ENCODE data around the gene SDK2. TPM values are rescaled to one million over a fixed set of nuclear protein-coding genes. Genes with fewer than 3 reads are reported as not detected.

SDK2 gene
- total and polyA plus RNA-seq, 9 of the 15 experiments (the other 6 are each of a cell fraction or from before 2014, with no cell fraction given), result 0.04 TPM; not detected in 8

DNA sequence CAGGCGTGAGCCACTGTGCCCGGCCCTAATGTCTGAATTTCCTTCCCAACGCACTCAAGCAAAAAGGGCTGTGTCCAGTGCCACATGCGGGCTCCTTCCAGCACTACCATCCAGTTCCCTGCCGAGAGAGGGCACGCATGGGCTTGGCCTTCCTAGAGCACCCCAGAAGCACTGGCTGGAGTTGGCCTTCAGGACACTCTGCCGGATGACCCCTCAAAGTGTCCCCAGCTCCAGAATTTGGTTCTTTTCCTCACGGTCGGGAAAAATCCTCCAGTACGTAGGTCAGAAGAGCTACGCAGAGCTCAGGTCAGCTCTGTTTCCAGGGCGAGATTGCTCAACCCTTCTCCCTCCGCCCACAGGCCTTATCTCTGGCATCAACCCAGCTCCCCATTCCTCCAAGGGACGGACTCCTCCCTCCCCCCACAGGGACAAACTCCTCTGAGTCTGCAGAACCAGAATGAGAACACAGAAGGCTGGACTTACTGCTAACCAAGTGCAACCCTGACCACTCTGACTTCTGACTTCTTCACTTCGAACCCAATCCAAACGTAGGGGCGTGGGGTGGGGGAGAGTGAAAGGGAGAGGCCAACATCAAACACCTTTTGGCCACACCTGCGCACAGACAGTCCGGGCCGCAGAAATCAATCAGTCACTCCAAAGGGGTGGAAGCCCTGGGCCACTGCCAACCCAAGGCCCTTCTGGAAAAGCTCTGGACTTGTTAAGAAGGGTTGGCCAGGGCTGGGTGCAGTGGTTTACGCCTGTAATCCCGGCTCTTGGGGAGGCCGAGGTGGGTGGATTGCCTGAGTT is 336.0 kb downstream of the SDK2 start (continued):
- TF ChIP-seq, protein P1, sequence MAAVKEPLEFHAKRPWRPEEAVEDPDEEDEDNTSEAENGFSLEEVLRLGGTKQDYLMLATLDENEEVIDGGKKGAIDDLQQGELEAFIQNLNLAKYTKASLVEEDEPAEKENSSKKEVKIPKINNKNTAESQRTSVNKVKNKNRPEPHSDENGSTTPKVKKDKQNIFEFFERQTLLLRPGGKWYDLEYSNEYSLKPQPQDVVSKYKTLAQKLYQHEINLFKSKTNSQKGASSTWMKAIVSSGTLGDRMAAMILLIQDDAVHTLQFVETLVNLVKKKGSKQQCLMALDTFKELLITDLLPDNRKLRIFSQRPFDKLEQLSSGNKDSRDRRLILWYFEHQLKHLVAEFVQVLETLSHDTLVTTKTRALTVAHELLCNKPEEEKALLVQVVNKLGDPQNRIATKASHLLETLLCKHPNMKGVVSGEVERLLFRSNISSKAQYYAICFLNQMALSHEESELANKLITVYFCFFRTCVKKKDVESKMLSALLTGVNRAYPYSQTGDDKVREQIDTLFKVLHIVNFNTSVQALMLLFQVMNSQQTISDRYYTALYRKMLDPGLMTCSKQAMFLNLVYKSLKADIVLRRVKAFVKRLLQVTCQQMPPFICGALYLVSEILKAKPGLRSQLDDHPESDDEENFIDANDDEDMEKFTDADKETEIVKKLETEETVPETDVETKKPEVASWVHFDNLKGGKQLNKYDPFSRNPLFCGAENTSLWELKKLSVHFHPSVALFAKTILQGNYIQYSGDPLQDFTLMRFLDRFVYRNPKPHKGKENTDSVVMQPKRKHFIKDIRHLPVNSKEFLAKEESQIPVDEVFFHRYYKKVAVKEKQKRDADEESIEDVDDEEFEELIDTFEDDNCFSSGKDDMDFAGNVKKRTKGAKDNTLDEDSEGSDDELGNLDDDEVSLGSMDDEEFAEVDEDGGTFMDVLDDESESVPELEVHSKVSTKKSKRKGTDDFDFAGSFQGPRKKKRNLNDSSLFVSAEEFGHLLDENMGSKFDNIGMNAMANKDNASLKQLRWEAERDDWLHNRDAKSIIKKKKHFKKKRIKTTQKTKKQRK (IDR thresholded peaks at IDR 0.05; ENCODE audit: borderline replicate concordance, low read depth, low read length), result no peak
- TF ChIP-seq SP1 (CRISPR knock-in tag; IDR thresholded peaks at IDR 0.05) (peak; percentile 74; the same call in 1 of the 2 replicates), KLF1 (tag; IDR thresholded peaks at IDR 0.05) (0 out of 2 replicates have a peak, but pooled peaks have one; percentile 26), THRAP3 (IDR thresholded peaks at IDR 0.05; ENCODE audit: borderline replicate concordance) (no peak), DPF2 (IDR thresholded peaks at IDR 0.05) (peak; percentile 93), HDAC3 (IDR thresholded peaks at IDR 0.05; ENCODE audit: borderline replicate concordance, partially characterized antibody) (no peak), RAD21 (CRISPR knock-in tag; conservative IDR thresholded peaks at IDR 0.05 in 1 of 2, IDR thresholded peaks at IDR 0.05 in 1 of 2) (peak in 1 of 2 experiments; percentile 26; a peak in 2 of 4 replicates), POLR2A (conservative IDR thresholded peaks at IDR 0.05) (peak; percentile 55; the same call in 1 of the 2 replicates), CTBP1 (IDR thresholded peaks at IDR 0.05; ENCODE audit: borderline replicate concordance) (peak; percentile 87; the same call in 1 of the 2 replicates), CCNT2 (IDR thresholded peaks at IDR 0.05; ENCODE audit: borderline replicate concordance, extremely low read depth, insufficient read length, low read depth, low read length) (peak; percentile 43), CBFA2T3 (IDR thresholded peaks at IDR 0.05) (peak; percentile 68), OTX1 (CRISPR knock-in tag; IDR thresholded peaks at IDR 0.05) (no peak)
- TF ChIP-seq, protein P2, sequence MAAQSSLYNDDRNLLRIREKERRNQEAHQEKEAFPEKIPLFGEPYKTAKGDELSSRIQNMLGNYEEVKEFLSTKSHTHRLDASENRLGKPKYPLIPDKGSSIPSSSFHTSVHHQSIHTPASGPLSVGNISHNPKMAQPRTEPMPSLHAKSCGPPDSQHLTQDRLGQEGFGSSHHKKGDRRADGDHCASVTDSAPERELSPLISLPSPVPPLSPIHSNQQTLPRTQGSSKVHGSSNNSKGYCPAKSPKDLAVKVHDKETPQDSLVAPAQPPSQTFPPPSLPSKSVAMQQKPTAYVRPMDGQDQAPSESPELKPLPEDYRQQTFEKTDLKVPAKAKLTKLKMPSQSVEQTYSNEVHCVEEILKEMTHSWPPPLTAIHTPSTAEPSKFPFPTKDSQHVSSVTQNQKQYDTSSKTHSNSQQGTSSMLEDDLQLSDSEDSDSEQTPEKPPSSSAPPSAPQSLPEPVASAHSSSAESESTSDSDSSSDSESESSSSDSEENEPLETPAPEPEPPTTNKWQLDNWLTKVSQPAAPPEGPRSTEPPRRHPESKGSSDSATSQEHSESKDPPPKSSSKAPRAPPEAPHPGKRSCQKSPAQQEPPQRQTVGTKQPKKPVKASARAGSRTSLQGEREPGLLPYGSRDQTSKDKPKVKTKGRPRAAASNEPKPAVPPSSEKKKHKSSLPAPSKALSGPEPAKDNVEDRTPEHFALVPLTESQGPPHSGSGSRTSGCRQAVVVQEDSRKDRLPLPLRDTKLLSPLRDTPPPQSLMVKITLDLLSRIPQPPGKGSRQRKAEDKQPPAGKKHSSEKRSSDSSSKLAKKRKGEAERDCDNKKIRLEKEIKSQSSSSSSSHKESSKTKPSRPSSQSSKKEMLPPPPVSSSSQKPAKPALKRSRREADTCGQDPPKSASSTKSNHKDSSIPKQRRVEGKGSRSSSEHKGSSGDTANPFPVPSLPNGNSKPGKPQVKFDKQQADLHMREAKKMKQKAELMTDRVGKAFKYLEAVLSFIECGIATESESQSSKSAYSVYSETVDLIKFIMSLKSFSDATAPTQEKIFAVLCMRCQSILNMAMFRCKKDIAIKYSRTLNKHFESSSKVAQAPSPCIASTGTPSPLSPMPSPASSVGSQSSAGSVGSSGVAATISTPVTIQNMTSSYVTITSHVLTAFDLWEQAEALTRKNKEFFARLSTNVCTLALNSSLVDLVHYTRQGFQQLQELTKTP (IDR thresholded peaks at IDR 0.05; ENCODE audit: low read depth in 1 of 2, partially characterized antibody in 2 of 2), result peak in 1 of 2 experiments; percentile 66
- TF ChIP-seq, protein P3, sequence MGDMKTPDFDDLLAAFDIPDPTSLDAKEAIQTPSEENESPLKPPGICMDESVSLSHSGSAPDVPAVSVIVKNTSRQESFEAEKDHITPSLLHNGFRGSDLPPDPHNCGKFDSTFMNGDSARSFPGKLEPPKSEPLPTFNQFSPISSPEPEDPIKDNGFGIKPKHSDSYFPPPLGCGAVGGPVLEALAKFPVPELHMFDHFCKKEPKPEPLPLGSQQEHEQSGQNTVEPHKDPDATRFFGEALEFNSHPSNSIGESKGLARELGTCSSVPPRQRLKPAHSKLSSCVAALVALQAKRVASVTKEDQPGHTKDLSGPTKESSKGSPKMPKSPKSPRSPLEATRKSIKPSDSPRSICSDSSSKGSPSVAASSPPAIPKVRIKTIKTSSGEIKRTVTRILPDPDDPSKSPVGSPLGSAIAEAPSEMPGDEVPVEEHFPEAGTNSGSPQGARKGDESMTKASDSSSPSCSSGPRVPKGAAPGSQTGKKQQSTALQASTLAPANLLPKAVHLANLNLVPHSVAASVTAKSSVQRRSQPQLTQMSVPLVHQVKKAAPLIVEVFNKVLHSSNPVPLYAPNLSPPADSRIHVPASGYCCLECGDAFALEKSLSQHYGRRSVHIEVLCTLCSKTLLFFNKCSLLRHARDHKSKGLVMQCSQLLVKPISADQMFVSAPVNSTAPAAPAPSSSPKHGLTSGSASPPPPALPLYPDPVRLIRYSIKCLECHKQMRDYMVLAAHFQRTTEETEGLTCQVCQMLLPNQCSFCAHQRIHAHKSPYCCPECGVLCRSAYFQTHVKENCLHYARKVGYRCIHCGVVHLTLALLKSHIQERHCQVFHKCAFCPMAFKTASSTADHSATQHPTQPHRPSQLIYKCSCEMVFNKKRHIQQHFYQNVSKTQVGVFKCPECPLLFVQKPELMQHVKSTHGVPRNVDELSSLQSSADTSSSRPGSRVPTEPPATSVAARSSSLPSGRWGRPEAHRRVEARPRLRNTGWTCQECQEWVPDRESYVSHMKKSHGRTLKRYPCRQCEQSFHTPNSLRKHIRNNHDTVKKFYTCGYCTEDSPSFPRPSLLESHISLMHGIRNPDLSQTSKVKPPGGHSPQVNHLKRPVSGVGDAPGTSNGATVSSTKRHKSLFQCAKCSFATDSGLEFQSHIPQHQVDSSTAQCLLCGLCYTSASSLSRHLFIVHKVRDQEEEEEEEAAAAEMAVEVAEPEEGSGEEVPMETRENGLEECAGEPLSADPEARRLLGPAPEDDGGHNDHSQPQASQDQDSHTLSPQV (IDR thresholded peaks at IDR 0.05), result 0 out of 2 replicates have a peak, but pooled peaks have one; percentile 45

All from K562 (cell line).